ENCODE measurements around the gene CPT2.

The CPT2 gene

DNA sequence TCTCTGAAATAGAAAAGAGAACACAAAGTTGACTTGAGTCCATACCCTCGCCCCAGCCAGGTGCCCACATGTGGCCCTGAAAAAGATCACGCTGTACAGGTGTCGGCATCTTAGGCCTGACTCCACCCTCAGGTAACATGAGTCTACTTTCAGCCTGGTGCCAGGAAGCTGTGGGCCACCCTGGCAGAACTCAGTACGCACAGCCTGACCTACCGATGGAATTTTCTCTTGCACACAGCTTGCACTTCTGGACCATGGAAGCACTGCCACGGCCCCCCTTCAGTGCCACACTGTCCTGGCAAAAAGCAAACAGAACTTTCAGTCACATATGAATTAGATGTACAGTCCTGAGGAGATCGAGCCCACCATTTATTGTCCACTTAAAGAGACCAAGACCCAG is 21.6 kb downstream of the CPT2 start:
- no peak for DNase-seq (ENCODE audit: low read depth in 2 of 2)

DNA sequence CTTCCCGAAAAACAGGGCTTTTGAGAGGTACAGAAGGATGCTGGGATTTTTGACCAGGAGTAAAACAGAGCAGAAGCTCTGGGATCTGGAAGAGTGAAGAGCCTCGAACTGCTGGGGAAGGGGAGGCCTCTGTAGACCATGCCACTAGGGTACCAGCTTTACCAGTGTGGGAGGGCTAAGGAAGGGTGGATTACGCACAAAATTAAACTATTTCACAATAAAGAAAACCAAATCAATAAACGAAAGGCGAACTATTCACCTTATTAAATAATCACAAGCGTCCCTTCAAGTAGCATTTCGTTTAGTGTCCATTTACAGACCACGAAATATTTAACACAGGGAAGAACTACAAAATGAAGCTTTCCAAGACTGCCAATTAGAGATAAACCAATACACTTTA is 23.1 kb downstream of the CPT2 start:
- no peak for DNase-seq (ENCODE audit: low read depth in 2 of 2)

DNA sequence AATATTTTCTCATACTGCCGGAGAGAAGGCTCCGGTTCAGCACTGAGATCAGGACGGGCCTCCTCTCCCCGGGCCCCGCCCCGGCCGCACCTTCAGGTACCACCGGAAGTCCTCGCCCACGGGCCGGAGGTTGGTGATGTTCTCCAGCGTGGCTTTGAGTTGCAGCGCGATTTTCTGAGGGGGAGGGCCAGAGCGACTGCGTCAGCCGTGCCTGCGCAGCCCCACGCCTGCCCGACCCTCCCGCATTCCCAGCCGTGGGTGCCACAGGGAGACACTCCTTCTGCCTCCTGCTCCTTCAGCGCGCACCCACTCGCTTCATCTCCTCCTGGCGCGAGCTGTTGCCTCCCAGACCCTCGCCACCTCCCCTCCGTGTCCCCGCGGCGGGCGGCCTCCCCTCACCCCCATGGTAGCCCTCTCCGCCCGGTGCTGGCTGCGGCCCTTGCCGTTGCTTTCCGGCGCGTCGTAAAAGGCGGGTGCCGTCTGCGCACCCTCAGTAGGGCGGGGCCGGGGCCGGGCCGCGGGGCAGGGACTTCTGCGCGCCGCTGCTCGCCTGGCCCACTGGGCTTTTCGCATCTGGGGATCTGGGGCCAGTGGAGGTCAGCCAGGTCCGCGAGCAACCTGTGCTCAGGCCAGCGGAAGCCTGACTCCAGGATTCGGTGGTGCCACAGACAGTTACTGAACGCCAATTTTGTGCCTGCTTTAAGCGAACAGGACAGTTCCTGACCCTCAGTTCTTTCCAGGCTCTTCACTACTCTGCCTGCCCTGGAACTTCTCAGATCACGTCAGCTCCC is 23.7 kb downstream of the CPT2 start, which contains the start of gene CZIB:
TSS of gene CZIB (minus strand) at position 464 of the 791 bp plus-strand sequence. CDS start at position 405, 59 bp downstream.
- DNase-seq (ENCODE audit: low read depth in 2 of 2): peak; percentile 79 to 85

DNA sequence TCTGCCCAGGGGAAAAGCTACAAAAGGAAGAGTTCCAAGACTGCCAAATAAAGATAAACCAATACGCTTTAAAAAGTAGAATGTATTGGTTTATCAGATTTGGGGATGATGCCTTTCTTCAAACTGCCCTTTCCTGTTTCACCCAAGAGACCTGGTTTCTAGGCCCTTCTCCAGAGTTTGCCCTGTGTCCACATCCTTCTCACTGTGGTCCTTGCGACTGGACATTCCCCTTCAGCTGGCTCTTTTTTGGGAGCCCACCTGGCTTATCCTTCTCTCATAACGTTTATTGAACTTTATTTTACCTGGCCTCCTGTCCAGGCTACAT is 24.3 kb downstream of the CPT2 start:
- no peak for DNase-seq (ENCODE audit: low read depth in 2 of 2)

DNA sequence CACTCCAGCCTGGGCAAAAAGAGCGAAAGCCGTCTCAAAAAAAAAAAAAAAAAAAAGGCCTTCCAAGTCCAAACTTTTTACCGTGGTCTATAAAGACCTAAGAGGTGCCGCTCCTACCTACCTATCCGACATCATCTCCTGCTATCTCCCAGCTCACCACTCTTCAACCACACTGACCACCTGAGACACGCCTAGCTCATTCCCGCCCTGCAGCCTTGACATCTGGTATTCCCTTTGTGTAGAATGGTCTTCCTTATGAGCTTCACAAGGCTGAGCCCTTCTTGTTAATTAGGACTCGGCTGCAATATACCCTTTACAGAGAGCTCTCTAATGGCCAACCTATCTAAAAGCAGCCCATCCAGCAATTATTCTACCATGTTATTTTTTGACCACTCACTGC is 41.0 kb downstream of the CPT2 start:
- DNase-seq (ENCODE audit: low read depth in 2 of 2): no peak

DNA sequence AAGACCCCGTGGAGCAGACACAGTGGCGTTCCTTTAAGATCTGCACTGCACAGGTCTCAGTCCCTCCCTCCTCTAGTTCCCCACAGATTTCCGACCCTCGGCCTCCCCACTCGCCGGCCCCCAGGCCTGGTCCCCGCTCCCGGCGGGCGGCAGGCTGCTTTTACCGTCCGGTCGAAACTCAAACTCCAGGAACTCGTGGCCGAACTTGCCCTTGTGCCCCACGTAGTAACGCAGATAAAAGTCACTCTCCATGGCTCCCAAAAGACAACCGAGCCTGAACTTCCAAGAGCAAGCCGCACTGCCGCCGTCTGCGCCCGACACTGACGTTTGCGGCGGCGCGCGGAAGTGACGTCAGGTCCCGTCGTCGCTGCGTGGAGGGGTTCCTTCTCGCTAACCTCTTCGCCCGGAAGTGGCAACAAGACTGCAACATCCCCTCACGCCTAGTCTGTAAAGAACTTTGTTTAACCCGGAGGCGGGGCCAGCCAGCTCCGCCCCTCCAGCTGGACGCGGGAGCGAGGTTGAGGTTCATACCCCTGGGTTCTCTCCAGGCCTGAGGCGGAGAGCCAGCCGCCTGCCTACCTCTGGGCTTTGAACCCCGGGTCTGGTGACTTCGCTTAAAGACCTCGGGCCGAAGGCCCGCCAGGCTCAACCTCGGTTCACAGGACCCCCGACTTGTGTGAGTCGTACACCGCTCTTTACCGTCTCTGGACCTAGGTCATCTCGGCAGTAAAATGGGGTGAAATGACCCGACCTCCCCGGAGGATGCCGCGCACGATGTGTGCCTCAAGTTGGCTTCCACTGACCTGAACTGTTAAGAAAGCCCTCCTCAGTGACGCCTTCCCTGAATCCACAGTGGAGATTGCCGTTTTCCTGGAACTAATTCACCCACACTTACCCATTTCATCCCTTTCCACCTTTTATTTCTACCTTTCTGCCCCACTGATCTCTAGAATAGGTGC is 41.9 kb downstream of the CPT2 start, which contains the start of gene MAGOH:
TSS of gene MAGOH (minus strand) at position 322 of the 959 bp plus-strand sequence. CDS start at position 252, 70 bp downstream.
- peak; percentile 87 to 90 for DNase-seq (ENCODE audit: low read depth in 2 of 2)

DNA sequence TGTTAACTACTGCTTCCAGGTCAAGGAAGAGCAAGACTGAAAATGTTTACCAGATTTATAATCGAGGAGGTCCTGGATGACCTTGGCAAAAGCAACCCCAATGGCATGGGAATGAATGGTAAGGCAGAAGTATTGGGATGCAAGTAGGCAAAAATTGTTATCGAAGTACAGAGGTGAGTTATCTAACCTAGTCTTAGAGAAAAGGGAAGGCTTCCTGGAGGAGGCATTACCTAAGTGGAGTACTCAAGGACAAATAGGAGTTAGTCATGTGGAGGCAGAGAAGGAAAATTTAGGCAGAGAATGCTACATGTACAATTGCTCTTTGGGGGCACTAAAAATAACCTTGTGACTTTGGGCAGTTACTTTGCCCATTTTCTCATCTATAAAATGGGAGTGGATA is 45.2 kb downstream of the CPT2 start:
- DNase-seq (ENCODE audit: low read depth in 2 of 2): no peak

DNA sequence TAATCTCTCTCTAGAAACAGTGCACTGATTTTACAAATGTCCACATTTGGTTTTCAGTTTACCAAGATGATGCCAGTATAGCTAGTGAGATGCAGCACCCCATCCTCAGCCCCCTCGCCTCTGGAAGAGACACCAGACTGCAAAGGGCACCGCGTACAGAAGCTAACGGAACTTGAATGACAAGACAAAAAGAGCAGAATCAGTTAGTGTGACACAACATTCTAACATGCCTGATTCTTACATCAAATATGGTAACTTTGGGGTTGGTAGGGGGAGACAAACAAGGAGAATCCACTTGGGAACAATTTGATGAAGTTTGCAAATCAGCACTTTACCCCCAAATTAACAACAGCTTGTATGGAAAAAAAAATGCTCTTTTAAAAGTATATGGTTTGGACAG is 45.8 kb downstream of the CPT2 start:
- DNase-seq (ENCODE audit: low read depth in 2 of 2): no peak

DNA sequence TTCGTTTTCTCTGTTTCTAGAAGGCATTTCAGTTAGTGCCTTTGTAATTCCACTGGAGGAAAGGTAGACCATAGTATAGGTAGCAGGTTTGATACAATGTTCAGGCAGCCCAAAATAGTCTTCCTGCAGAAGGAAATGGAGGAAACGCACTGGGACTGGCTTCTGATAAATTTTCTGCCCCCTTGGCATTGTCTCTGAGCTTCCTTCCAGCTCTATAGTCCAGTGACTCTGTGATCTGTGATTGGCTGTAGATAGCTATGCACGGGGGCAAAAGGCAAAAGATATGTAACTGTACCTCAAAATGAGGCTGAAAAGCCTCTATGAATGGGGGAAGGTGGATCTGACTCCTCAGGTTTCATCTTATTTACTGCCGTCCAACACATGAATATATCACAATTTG is 47.5 kb downstream of the CPT2 start:
- DNase-seq (ENCODE audit: low read depth in 2 of 2): no peak

DNA sequence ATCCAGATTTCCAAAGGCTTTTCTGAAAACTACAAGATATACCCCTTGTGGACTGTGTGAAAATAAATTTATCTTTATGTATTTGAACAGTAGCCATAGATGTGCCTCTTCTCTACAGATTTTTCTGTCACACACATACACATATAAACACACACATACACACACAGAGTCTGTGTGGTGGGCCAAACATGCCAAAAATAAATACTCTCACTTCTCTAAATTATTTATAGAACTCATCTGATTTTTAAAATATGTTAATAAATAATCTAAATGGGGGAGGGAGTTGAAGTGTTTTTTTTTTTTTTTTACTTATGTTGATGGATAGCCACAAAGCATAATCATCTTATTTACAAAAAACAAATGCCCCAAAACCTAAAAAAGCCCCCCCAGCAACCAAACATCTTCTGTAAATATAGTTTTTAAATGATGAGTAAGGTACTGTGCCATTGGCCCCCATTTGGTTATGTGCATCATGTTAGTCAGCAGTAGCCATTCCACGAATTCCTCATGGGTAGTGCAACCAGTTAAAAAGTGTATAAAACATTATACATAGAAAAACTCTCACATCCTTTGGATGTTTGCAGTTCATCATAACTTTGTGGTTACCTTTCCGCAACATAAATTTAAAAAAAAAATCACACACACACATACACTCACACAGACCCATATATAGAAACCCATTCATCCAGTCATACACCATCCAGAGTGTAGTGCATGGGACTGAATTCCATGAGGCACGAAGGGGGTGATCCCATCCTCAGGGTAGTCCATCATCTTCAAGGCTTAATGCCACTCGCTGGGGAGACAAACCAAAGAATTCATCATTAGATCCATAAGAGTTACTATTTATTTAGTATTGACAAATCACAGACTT is 49.9 kb downstream of the CPT2 start:
- DNase-seq (ENCODE audit: low read depth in 2 of 2): no peak

DNA sequence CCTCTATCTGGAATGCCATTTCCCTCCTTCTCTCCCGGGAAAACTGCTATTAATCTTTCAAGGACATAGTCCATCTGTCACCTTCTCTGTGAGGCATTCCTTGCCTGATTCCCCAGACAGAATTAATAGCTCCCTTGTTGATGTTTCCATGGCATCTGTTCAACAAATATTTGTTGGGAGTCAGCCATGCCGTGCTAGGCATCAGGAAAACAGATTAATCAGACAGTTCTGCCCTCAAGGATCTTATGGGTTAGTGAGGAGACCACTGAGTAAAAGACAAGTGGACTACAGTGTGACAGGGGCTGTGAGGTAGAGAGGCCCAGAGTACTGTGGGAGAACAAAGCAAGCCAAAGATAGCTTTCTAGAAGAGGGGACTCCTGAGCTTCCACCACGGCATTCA is 53.1 kb downstream of the CPT2 start:
- DNase-seq (ENCODE audit: low read depth in 2 of 2): no peak

DNA sequence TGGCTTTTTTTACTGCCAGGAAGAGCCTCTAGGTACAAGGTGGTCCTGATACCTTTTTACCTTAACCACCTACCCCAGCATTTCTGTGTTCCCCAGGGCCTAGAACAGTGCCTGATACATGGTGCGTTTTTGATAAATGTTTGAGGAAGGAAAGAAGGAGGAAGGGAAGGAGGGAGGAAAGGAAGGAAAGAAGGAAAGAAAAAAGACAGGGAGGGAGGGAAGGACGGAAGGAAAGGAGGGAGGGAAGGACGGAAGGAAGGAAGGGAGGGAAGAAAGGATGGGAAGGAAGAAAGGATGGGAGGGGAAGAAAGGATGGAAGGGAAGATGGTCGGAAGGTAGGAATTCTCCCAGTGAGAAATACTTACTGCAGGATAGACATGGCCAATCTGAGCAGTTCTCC is 53.7 kb downstream of the CPT2 start:
- no peak for DNase-seq (ENCODE audit: low read depth in 2 of 2)

DNA sequence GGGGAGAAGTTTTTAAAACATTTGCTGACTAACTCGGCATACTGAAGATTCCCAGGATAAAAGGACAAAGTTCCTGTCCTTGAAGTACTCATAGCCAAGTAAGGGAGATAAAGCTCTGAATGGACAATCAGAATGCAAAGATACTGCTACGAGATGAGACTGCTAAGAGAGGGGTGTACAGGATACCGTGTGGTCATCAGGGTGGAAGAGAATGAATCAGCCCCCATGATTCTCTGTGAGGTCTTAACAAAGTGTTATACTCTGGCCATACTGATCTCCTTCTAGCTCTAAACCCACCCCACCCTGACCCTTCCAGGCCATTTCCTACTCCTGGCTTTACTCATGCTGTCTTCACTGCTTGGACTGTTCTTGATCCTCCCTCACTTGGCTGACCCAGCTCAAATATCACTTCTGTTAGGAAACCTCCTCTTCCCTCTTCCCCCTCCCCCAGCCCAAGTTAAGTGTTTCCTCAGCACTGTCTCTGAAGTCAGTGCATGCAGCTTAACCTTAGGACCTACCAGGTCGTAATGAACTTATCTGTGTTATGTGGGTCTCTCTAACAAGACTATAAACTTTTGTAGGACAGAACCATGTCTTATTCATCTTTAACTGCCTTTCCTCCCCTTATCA is 57.5 kb downstream of the CPT2 start:
- no peak for DNase-seq (ENCODE audit: low read depth in 2 of 2)

DNA sequence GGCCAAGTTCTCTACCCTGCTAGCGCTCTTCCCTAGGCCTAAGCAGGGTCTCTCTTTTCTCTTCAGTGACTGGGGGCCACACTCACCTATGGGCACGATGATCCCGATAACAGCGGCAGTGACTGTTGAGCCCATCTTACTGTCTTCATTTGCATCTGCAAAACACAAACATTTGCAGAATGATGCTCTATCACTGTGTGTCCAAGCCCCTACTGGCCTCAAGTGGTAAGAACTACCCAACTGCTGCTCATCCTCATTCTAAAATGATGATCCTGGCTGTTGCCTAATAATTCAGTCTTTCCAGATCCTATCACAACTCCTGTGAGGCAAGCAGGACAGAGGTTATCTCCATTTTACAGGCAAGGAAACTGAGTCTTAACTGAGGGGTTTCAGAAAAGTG is 58.4 kb downstream of the CPT2 start:
- no peak for DNase-seq (ENCODE audit: low read depth in 2 of 2)

DNA sequence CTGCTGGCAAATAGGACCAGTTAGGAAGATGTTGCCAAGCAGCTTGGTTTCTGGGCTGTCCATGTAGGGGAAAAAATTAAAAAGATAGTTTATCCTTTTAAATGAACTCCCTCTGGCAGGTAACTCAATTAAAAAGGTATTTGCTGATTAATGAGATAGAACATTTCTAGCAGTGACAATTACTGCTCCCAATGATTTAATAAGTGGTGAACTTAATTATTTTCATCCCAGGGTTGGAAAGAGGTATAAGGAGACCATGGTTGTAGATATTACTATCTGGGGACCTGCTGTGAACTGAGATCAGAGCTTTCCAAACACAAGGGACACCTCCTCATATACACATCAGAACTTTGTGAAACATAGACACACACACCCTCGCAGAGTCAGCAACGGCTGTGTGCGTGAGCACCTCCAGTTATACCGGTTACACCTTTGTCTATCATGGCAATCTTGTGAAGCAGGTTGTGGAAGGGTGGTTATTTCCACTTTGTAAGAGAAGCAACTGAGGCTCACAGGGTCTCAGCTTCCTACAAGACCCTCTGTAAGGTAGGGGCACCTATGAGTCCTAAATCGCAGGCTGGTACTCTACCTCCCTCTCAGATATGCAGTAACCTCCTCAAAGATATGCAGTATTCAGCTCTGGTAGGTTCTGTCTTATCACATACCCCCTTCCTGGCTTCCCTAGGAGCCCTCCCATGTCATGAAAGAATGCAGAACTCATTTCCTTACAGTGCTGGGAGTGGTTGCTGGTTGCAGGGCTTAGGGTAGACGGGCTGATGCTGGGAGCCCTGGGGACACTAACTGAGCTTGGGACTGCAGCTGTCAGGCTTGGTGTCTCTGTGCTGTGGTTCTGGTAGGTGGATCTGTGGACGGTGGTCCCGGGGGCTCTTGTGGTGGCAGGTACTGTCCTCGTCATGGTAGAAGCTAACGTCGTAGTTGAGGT is 60.2 kb downstream of the CPT2 start:
- DNase-seq (ENCODE audit: low read depth in 2 of 2): no peak

DNA sequence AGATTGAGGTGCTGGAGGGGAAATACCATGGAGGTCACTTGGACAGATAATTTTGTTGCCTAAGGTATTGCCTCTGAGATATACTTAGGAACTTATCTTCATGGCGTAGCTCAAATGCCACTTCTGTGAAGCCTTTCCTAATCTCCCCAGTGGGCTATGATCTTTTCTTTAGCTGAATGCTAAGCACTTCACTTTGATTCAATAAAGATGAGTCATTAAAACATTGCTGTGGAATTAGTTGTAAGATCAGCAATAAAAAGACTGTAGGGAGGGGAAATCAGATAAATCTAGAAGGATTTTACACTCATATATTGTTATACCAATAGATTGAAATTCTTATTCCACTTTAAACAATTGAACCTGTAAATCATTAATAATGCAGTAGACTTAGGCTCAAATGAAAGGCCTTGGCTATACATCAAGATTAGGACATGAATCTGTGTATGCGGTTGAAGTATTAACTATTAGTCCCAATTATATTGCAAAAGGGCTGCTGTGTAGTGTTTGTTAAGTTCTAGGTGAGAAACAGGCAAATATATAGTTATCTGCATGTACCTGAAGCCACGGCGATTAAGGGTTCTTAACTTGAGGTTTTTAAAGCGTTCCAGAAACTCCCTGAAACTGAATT is 60.9 kb downstream of the CPT2 start:
- no peak for DNase-seq (ENCODE audit: low read depth in 2 of 2)

DNA sequence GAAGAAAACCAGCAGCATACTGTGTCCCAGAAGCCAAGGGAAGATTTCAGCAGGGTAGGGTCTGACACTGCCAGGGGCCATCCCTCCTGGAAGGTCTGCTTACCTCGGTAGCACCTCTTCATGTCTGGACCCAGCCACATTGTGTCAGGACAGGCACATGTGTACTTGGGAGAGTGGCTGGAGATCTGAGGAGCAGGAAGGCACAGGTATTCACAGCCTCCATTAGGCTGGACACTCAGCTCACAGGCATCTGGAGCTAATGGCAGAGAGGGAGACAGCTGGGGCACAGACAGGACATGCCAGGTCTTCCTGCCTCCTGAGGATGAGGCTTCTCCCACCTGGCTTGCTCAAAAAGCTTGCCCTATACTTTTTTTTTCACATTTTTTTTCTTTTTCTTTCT is 61.6 kb downstream of the CPT2 start:
- no peak for DNase-seq (ENCODE audit: low read depth in 2 of 2)

DNA sequence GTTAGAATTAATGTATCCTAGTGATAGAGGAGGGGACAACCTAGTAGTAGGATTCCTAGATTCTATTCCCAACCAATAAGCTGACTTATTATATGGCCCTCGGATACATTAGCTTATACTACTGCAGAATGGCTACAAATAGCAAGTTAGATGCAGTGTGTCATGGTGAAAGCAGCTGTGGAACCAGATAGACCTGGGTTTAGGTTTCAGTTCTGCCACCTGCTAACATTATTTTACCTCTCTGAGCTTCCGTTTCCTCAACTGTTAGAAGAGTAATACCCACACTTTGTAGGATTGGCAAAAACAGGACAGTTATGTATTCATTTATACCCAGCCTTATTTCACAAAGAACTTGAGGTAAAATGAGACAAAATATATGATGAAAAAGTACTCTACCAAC is 63.3 kb downstream of the CPT2 start:
- no peak for DNase-seq (ENCODE audit: low read depth in 2 of 2)

DNA sequence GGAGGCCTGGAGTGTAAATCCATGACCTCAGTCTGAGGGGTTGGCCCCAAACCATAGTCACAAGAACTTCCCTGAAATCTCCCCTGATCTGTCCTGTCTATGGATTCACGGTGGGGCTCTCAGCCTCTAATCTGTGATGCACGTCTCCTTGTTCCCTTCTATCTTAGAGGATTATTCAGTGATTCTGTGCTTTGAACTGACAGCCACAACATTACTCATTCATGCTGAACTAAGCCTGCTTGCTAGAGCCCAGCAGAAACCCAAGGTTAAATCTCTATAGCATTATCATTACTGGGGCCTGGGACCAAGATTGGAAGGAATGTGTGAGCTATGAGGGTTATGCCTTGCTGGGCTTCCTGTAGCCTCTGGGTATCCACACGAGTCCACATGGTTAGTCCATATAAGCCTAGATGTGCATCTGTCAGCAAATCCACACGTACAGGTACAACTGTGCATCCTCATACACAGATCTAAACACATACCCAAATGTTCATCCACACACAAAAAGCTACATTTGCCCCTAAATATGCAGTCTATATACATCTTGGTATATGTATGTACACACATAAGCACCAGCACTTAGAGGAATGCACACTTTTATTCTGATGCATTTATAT is 64.1 kb downstream of the CPT2 start:
- DNase-seq (ENCODE audit: low read depth in 2 of 2): no peak

All from stimulated activated CD8-positive, alpha-beta memory T cell treated with anti-CD3 and anti-CD28 coated beads, Interleukin-2, amount 100 ng/mL, for 1 hour (primary cell).